Breast epithelium (tissue), 4 donors: ENCODE measurements around the gene TST. TPM values are rescaled to one million over a fixed set of nuclear protein-coding genes. Genes with fewer than 3 reads are reported as not detected.

ENCODE experiments used
- DNase-seq, 2 donors: peaks; one replicate each; pipeline ENCODE4 v3.0.0-alpha.2; 2019; ENCODE audit warnings: low spot score in 2 of 2
- H3K27ac ChIP-seq, 2 donors: fragments of 200-600 bp; sonication (generic) in 1 of 2; one replicate each; pipeline ENCODE4 v1.5.1; 2016 to 2019; ENCODE audit warnings: mild to moderate bottlenecking in 1 of 2
- H3K27me3 ChIP-seq, 2 donors: fragments of 200-600 bp; sonication (generic) in 1 of 2; one replicate each; pipeline versions ENCODE4 v1.5.1 to v1.6.0; 2017 to 2019; ENCODE audit warnings: control low read depth in 1 of 2, mild to moderate bottlenecking in 1 of 2
- H3K36me3 ChIP-seq: fragments of 200-600 bp; one replicate; pipeline ENCODE4 v1.5.1; 2019
- H3K4me1 ChIP-seq, 2 donors: fragments of 200-600 bp; sonication (generic); one replicate each; pipeline ENCODE4 v1.5.1; 2016 to 2019; ENCODE audit warnings: control low read depth in 1 of 2
- H3K4me3 ChIP-seq, 3 donors: fragments of 200-600 bp; sonication (generic); 1 replicate in 2 of 3; 2 replicates in 1 of 3; pipeline ENCODE4 v1.5.1; 2016 to 2019; ENCODE audit warnings: mild to moderate bottlenecking in 3 of 3, moderate library complexity in 2 of 3
- H3K9me3 ChIP-seq, 2 donors: fragments of 200-600 bp; sonication (generic) in 1 of 2; one replicate each; pipeline ENCODE4 v1.5.1; 2016 to 2019; ENCODE audit warnings: control low read depth in 1 of 2
- CTCF ChIP-seq, 3 donors: fragments of 450-650 bp; IDR thresholded peaks; one replicate each; pipeline ENCODE4 v1.5.1; 2016 to 2017; ENCODE audit warnings: antibody characterized with exemption in 3 of 3, mild to moderate bottlenecking in 3 of 3, moderate library complexity in 3 of 3
- POLR2A ChIP-seq: fragments of 450-650 bp; IDR thresholded peaks from one replicate; pipeline ENCODE4 v1.6.1; 2016; ENCODE audit warnings: antibody characterized with exemption, mild to moderate bottlenecking, moderate library complexity
- POLR2AphosphoS5 ChIP-seq, 3 donors: sonication (generic); formaldehyde crosslinking; IDR thresholded peaks; one replicate each; pipeline ENCODE4 v1.6.1; 2017; ENCODE audit warnings: antibody characterized with exemption in 3 of 3
- intact Hi-C: fragments of 100-400 bp; cut with DNase I; formaldehyde crosslinking; loops from one replicate; pipeline ENCODE4 v1.15.1; 2023; ENCODE audit warnings: low total_unique reads
- total RNA-seq, 3 donors: library from RNA; depleted of rRNA; stranded (reverse); fragments of >200 nt; gene quantifications; one replicate each; pipeline ENCODE4 v1.1.0, GENCODE V29; 2016

TST gene
- total RNA-seq, 3 donors from 2014 or later, result 51.1 to 68.0 (median 60.2) TPM

- H3K27me3 ChIP-seq, result no peaks in the 10 kb centered on the region
- intact Hi-C loops, result no loop called here
- H3K27ac ChIP-seq, result no peak overlapping the region
- TF ChIP-seq POLR2A, result no peak
- TF ChIP-seq CTCF (IDR thresholded peaks at IDR 0.05), result no peak
- TF ChIP-seq POLR2AphosphoS5 (IDR thresholded peaks at IDR 0.05), result no peak
- DNase-seq, result no peak
- H3K36me3 ChIP-seq, result no peaks in the 10 kb centered on the region
- H3K4me3 ChIP-seq, result no peak overlapping the region
- H3K9me3 ChIP-seq, result no peaks in the 10 kb centered on the region
- no peaks in the 10 kb centered on the region for H3K4me1 ChIP-seq
These were observed 16.6 kb downstream of the TST start for GRCh38 chr22:37002633-37003032.

- H3K4me3 ChIP-seq, result no peak overlapping the region
- H3K36me3 ChIP-seq, result no peaks in the 10 kb centered on the region
- no peaks in the 10 kb centered on the region for H3K9me3 ChIP-seq
- no peaks in the 10 kb centered on the region for H3K27me3 ChIP-seq
- intact Hi-C loops, result no loop called here
- DNase-seq, result no peak
- TF ChIP-seq POLR2A (no peak), CTCF (IDR thresholded peaks at IDR 0.05) (no peak), POLR2AphosphoS5 (IDR thresholded peaks at IDR 0.05) (no peak)
- no peaks in the 10 kb centered on the region for H3K4me1 ChIP-seq
- no peak overlapping the region for H3K27ac ChIP-seq
These were observed 17.4 kb downstream of the TST start for GRCh38 chr22:37001826-37002225.

GRCh38 chr22:37000676-37001534 lies 18.3 kb downstream of the TST start:
- no peak for DNase-seq
- Histone ChIP-seq H3K4me3 (no peak overlapping the region), H3K27ac (no peak overlapping the region), H3K27me3 (no peaks in the 10 kb centered on the region), H3K4me1 (no peaks in the 10 kb centered on the region), H3K9me3 (no peaks in the 10 kb centered on the region), H3K36me3 (no peaks in the 10 kb centered on the region)
- intact Hi-C loops, result no loop called here
- TF ChIP-seq POLR2AphosphoS5 (IDR thresholded peaks at IDR 0.05) (no peak), CTCF (IDR thresholded peaks at IDR 0.05) (no peak), POLR2A (no peak)

GRCh38 chr22:36999463-36999862 lies 19.8 kb downstream of the TST start:
- Histone ChIP-seq H3K36me3 (no peaks in the 10 kb centered on the region), H3K4me3 (no peak overlapping the region), H3K27ac (no peak overlapping the region), H3K9me3 (no peaks in the 10 kb centered on the region), H3K4me1 (no peaks in the 10 kb centered on the region), H3K27me3 (no peaks in the 10 kb centered on the region)
- intact Hi-C loops, result no loop called here
- TF ChIP-seq POLR2AphosphoS5 (IDR thresholded peaks at IDR 0.05) (no peak), POLR2A (no peak), CTCF (IDR thresholded peaks at IDR 0.05) (no peak)
- no peak for DNase-seq

GRCh38 chr22:36998620-36999351 lies 20.5 kb downstream of the TST start:
- Histone ChIP-seq H3K9me3 (no peaks in the 10 kb centered on the region), H3K4me1 (no peaks in the 10 kb centered on the region), H3K27ac (no peak overlapping the region), H3K27me3 (no peaks in the 10 kb centered on the region), H3K4me3 (no peak overlapping the region), H3K36me3 (no peaks in the 10 kb centered on the region)
- TF ChIP-seq POLR2A (no peak), CTCF (IDR thresholded peaks at IDR 0.05) (no peak), POLR2AphosphoS5 (IDR thresholded peaks at IDR 0.05) (no peak)
- no peak for DNase-seq
- intact Hi-C loops, result no loop called here
